Measurements from ENCODE around the gene ALDH3B2.

The ALDH3B2 gene

DNA sequence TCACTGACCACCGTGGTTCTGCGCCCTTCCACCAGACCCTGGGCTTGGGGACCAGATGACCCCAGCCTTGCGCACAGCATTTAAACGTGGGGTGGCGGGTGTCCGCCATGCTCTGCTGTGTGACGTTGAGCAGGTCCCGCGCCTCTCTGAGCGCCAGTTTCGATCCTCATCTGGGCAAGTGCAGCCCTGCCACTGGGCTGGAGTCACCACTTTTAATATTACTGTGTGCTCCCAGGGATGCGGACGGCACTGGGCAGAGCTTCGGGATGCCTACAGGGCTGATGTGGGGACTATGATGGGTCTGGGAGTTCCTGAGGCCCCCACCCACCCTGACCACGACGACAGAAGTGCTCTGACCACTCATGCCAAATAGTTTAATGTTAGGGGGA is 43.5 kb downstream of the ALDH3B2 start:
- TF ChIP-seq, protein P1, sequence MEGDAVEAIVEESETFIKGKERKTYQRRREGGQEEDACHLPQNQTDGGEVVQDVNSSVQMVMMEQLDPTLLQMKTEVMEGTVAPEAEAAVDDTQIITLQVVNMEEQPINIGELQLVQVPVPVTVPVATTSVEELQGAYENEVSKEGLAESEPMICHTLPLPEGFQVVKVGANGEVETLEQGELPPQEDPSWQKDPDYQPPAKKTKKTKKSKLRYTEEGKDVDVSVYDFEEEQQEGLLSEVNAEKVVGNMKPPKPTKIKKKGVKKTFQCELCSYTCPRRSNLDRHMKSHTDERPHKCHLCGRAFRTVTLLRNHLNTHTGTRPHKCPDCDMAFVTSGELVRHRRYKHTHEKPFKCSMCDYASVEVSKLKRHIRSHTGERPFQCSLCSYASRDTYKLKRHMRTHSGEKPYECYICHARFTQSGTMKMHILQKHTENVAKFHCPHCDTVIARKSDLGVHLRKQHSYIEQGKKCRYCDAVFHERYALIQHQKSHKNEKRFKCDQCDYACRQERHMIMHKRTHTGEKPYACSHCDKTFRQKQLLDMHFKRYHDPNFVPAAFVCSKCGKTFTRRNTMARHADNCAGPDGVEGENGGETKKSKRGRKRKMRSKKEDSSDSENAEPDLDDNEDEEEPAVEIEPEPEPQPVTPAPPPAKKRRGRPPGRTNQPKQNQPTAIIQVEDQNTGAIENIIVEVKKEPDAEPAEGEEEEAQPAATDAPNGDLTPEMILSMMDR (IDR thresholded peaks at IDR 0.05) = peak; percentile 46
- TF ChIP-seq ZFX (IDR thresholded peaks at IDR 0.05; ENCODE audit: borderline replicate concordance) = no peak
- peak overlapping the region; percentile 93 for H3K27ac ChIP-seq

DNA sequence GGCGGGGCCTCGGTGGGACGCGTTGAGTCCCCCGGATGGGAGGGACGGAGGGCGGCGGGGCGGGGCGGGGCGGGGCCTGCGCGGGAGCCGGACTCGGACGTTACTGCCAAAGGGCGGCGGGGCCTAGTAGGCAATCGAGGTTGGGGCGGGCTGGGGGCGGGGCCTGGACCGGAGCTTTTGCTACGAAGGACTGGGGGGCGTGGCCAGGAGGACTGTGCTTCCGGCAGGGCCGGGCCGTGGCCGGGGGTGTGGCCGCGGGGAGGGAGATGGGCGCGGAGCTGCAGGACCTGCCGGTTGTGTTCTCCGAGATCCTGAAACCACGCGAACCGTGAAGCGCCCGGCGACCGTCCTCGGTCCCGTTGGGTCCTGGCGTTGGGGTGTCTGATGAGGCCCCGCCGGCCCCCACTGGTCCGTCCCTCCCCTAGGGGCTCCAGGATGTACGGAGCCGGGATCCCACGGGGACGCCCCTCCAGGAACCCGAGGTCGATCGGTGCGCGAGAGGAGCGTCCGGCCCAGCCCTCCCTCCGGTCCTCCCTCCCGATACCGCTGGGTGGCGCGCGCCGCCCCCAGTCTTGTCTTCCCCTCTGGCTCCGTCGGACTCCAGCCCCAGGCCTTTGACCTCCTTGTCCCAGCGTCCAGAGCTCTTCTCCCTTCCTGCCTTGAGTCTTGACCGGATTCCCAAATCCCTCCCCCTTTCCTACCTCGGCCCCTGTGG is 44.0 kb downstream of the ALDH3B2 start:
- TF ChIP-seq ZFX (IDR thresholded peaks at IDR 0.05; ENCODE audit: borderline replicate concordance) = no peak
- TF ChIP-seq, protein P1 (IDR thresholded peaks at IDR 0.05) = peak; percentile 93
- H3K27ac ChIP-seq = peak overlapping the region; percentile 93

DNA sequence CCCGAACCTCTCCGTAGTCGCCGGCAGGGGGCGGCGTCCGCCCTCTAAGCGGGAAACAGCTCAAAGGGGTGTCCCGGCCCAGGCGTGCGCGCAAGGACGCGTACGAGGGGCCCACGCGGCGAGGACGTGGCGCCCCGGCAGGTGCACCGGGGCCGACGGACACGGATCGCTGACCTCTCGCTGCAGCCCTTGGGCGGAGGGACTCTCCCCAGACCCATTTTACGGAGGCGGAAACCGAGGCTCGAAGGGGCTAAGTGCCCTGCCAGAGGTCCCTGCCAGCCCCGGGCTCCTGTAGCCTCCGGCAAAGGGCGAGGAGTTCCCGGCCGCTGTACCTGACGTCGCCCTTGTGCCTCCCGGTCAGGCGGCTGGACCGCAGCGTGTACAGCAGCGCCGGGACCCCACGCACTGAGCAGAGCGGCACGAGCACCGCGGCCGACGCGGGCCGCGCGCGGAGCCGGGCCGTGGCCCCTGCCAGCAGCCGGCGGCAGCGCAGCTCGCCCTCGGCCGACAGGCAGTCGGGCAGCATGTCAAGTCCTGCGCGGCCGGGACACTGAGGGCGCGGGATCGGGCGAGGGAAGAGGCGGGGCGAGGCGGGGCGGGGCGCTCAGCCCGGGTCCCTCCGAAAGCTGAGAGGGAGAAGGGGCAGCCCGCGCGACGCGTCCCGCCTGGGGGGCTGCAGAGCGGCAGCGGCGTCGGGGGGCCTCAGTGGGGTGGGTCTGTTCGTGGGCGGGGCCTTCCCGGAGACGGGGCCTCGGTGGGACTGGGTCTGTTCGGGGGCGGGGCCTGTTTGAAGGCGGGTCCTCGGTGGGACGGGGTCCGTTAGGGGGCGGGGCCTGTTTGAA is 44.8 kb downstream of the ALDH3B2 start, which contains the start of gene NUDT8:
TSS of gene NUDT8 (minus strand) at position 552 of the 842 bp plus-strand sequence. CDS start at position 526, 26 bp downstream.
- TF ChIP-seq, protein P1 (IDR thresholded peaks at IDR 0.05) = peak; percentile 92
- TF ChIP-seq ZFX (IDR thresholded peaks at IDR 0.05; ENCODE audit: borderline replicate concordance) = no peak
- peak within 1 kb of the TSS; percentile 93 for H3K27ac ChIP-seq

DNA sequence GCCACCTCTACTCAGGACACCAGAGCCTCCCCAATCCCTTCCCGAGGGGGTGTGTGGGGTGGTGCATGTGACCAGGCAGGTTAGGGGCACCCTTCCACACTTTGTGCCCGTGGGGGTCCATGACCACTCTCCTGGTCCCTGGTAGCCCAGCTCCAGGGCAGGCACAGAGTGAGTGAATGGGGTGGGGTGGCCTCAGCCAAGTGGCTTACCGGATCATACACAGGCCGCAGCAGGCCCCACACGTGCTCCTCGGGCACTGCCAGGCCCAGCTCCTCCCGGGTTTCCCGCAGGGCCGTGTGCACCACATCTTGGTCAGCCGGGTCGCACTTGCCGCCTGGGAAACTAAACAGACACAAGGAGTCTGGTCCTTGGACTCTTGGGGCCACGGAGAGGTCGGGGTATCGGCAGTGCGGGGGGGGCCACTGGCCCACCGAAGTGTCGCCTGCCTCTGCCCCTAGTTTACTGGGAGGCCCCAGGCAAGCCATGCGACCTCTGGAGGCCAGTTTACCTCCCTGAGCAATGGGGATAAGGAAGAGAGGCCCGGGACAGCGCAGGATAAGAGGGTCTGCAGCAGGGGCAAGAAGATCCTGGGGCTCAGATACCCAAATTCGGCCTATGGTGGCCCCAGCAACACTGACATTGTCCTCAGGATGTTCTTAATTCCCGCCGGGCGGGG is 45.6 kb downstream of the ALDH3B2 start:
- TF ChIP-seq, protein P1 (IDR thresholded peaks at IDR 0.05) = no peak
- no peak for TF ChIP-seq ZFX (IDR thresholded peaks at IDR 0.05; ENCODE audit: borderline replicate concordance)
- H3K27ac ChIP-seq = peak overlapping the region; percentile 93

DNA sequence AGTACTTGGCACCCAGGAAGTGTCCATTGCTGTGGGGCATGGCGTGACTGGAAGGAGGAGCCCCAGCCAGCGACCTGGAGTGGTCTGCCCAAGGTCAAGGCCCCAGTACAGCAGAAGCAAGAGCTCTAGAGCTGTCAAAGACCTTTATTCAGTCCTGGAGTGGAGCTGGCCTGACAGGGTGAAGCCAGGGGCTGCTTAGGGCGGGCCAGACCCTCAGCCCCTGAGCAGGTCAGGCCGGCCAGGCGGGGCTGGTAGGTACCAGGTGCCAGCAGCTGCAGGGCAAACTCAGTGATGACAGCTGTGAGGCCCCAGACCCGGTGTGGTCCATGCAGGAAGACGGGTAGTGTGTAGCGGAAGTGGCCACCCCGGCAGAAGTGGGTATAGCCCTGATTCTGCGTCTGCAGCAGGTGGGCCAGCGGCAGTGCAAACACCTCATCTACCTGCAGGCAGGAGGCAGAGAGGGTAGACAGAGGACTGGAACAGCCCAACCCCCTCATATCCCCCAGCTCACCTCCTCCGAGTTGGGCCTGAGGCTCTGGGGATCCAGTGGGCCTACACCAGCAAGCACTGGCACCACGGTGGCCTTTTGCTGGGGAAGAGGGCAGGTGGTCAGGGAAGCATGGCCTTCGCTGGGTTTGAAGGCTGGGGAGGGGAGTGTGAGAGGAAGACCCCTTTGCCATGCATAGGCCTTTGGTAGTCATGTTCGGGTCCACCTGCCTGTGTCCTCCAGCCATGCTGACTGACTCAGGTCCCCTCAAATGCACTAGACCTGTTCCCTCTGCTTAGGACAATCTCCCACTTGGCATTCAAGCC is 46.4 kb downstream of the ALDH3B2 start:
- TF ChIP-seq ZFX (IDR thresholded peaks at IDR 0.05; ENCODE audit: borderline replicate concordance) = no peak
- TF ChIP-seq, protein P1 (IDR thresholded peaks at IDR 0.05) = no peak
- H3K27ac ChIP-seq = peak overlapping the region; percentile 93

DNA sequence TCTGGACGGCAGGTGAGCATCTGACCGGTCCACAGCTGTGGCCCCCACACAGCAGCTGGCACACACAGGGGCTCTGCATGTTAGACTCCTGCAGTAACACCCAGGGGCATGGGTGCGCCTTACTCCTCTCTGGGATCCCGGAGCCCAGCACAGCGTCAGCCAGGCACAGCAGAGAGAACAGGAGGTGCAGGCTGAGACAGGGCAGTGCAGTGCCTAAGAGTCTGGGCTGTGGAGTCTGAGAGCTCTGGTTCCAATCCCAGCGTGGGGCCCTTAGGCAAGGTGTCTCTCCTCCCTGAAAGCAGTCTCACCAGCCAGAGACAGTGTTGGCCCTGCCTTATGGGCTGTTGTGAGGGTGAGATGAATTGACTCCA is 47.0 kb downstream of the ALDH3B2 start:
- H3K27ac ChIP-seq = peak overlapping the region; percentile 93
- TF ChIP-seq, protein P1 (IDR thresholded peaks at IDR 0.05) = no peak
- no peak for TF ChIP-seq ZFX (IDR thresholded peaks at IDR 0.05; ENCODE audit: borderline replicate concordance)
